Chondrocyte (in vitro differentiated cells): Measurements from ENCODE around the gene PAM. TPM values are rescaled to one million over a fixed set of nuclear protein-coding genes. Genes with fewer than 3 reads are reported as not detected.
"Not testable (repeated sequence)": the region's sequence is repeated elsewhere in the genome, so short reads cannot be mapped to it uniquely, and the experiment has no call there.

Source experiments
- DNase-seq: peaks from one replicate; pipeline ENCODE4 v3.0.0; 2021; ENCODE audit warnings: mixed read lengths, low spot score
- H3K27ac Mint-ChIP-seq: one replicate; pipeline ENCODE4 v1.8.0; 2021; ENCODE audit warnings: mild to moderate bottlenecking, moderate library complexity, mixed read lengths; ENCODE audit not compliant: unreplicated experiment
- H3K27me3 Mint-ChIP-seq: 2 replicates; pipeline ENCODE4 v1.8.0; 2021; ENCODE audit warnings: low read depth, mixed read lengths
- H3K36me3 Mint-ChIP-seq: 2 replicates; pipeline ENCODE4 v1.8.0; 2021; ENCODE audit warnings: low read depth, mixed read lengths
- H3K4me1 Mint-ChIP-seq: 2 replicates; pipeline ENCODE4 v1.8.0; 2021; ENCODE audit warnings: low read depth, mild to moderate bottlenecking, mixed read lengths
- H3K4me3 Mint-ChIP-seq: one replicate; pipeline ENCODE4 v1.8.0; 2021; ENCODE audit warnings: mild to moderate bottlenecking, moderate library complexity, mixed read lengths; ENCODE audit not compliant: unreplicated experiment
- H3K9me3 Mint-ChIP-seq: 2 replicates; pipeline ENCODE4 v1.8.0; 2021; ENCODE audit warnings: low read depth, mixed read lengths
- CTCF ChIP-seq: fragments of 200-600 bp; sonication (generic); IDR thresholded peaks from 2 replicates; pipeline ENCODE4 v1.5.0; 2021; ENCODE audit warnings: antibody characterized with exemption, mild to moderate bottlenecking, moderate library complexity
- total RNA-seq: library from RNA; stranded (reverse); gene quantifications from 3 replicates; pipeline ENCODE4 v1.2.1, GENCODE V29; 2021

The PAM gene
- total RNA-seq, 1 donor from 2014 or later, result 293 TPM

GRCh38 chr5:103035701-103036100, 280.6 kb downstream of the PAM start:
- Mint-ChIP-seq H3K9me3 (no peaks in the 10 kb centered on the region), H3K36me3 (peaks cover 3% of the 10 kb centered on the region), H3K4me3 (no peak overlapping the region), H3K27me3 (no peaks in the 10 kb centered on the region), H3K4me1 (no peaks in the 10 kb centered on the region), H3K27ac (no peak overlapping the region)
- DNase-seq, result no peak
- TF ChIP-seq CTCF, result no peak

- Mint-ChIP-seq H3K9me3 (no peaks in the 10 kb centered on the region), H3K36me3 (peaks cover 3% of the 10 kb centered on the region), H3K4me3 (no peak overlapping the region), H3K27ac (no peak overlapping the region), H3K27me3 (no peaks in the 10 kb centered on the region), H3K4me1 (no peaks in the 10 kb centered on the region)
- no peak for TF ChIP-seq CTCF
- no peak for DNase-seq
These were observed 281.5 kb downstream of the PAM start for GRCh38 chr5:103036601-103037000.

- H3K4me1 Mint-ChIP-seq, result no peaks in the 10 kb centered on the region
- H3K36me3 Mint-ChIP-seq, result peaks cover 3% of the 10 kb centered on the region
- H3K27ac Mint-ChIP-seq, result no peak overlapping the region
- no peaks in the 10 kb centered on the region for H3K9me3 Mint-ChIP-seq
- no peaks in the 10 kb centered on the region for H3K27me3 Mint-ChIP-seq
- DNase-seq, result no peak
- no peak overlapping the region for H3K4me3 Mint-ChIP-seq
- peak; percentile 31 for TF ChIP-seq CTCF
These were observed 282.8 kb downstream of the PAM start for GRCh38 chr5:103037673-103038455.

DNA sequence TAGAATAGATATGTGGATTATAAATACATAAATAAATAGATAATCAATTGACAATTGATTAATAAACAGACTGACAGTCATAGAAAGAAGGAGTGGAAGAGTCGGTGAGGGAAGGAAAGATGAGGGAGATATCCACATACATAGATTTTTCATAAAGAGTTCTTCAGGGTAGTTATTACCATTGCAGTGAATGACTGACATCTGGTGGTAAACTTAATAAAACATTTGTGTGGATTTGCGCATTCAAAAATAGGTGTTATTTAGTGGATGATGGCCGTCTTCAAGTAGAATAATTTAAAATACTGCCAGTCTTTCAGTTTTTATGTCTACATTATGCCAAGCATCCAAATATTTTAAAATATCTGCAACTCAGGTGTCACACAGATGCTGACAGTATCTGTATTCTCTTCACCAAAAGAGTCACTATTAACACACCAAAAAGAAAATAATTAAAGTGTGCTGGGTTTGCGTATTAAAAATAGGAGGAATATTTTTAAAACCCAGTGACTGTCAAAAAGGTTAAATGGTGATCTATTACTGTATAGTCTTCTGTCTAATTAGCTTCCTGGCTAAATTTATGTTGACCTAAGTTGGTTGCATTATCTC, 286.1 kb downstream of the PAM start:
- Mint-ChIP-seq H3K27me3 (no peaks in the 10 kb centered on the region), H3K4me3 (no peak overlapping the region), H3K9me3 (no peaks in the 10 kb centered on the region), H3K27ac (peak overlapping the region; percentile 3), H3K4me1 (no peaks in the 10 kb centered on the region), H3K36me3 (no peaks in the 10 kb centered on the region)
- DNase-seq, result no peak
- TF ChIP-seq CTCF, result peak; percentile 90

DNA sequence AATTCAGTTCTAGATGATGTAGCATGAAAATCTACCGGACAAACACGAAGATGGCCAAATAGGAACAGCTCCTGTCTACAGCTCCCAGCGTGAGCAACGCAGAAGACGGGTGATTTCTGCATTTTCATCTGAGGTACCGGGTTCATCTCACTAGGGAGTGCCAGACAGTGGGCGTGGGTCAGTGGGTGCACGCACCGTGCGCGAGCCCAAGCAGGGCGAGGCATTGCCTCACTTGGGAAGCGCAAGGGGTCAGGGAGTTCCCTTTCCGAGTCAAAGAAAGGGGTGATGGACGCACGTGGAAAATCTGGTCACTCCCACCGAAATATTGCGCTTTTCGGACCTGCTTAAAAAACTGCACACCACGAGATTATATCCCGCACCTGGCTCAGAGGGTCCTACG, 291.6 kb downstream of the PAM start:
- H3K9me3 Mint-ChIP-seq, H3K4me3 Mint-ChIP-seq, H3K4me1 Mint-ChIP-seq, H3K36me3 Mint-ChIP-seq, H3K27ac Mint-ChIP-seq, H3K27me3 Mint-ChIP-seq, DNase-seq: not testable (repeated sequence)
